Fibroblast of villous mesenchyme (primary cell): ENCODE results near the gene TNRC6A. TPM values are rescaled to one million over a fixed set of nuclear protein-coding genes. Genes with fewer than 3 reads are reported as not detected.

Experiments used
- DNase-seq: peaks from one replicate; pipeline ENCODE4 v3.0.0-alpha.2; 2010; ENCODE audit warnings: low read depth
- H3K4me3 ChIP-seq: 2 replicates; pipeline ENCODE4 v1.5.1; 2011; ENCODE audit warnings: low read depth, mild to moderate bottlenecking, low read length
- total RNA-seq: library from RNA; depleted of rRNA; stranded (reverse); fragments of >200 nt; gene quantifications from 2 replicates; pipeline ENCODE4 v1.2.3, GENCODE V29; 2012
- TF ChIP-seq, protein P1 (sequence below): IDR thresholded peaks from 2 replicates; pipeline ENCODE4 v1.5.1; 2012; ENCODE audit warnings: low read depth, mild to moderate bottlenecking, low read length; ENCODE audit not compliant: insufficient read depth

Gene TNRC6A
- total RNA-seq, 1 donor: 66.9 TPM

DNA sequence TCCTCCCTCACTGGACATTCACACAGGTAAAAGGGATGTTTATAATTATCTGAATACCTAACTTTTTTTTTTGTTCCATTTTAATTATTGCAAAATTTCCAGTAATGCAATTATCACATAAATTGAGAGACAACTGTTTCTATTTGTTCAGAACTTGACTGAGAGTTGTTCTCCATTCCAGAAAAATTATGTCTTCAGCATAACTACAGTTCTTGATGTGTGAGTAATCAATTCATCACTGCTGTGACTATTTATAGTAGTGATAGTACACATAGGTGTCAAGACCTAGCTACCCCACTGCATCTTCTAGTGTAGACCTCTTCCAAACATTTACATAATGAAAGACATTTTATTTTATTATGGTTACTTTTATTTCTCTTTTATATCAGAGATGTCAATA is 5.8 kb upstream of the TNRC6A start:
- no peak overlapping the region for H3K4me3 ChIP-seq
- DNase-seq: no peak
- TF ChIP-seq, protein P1, sequence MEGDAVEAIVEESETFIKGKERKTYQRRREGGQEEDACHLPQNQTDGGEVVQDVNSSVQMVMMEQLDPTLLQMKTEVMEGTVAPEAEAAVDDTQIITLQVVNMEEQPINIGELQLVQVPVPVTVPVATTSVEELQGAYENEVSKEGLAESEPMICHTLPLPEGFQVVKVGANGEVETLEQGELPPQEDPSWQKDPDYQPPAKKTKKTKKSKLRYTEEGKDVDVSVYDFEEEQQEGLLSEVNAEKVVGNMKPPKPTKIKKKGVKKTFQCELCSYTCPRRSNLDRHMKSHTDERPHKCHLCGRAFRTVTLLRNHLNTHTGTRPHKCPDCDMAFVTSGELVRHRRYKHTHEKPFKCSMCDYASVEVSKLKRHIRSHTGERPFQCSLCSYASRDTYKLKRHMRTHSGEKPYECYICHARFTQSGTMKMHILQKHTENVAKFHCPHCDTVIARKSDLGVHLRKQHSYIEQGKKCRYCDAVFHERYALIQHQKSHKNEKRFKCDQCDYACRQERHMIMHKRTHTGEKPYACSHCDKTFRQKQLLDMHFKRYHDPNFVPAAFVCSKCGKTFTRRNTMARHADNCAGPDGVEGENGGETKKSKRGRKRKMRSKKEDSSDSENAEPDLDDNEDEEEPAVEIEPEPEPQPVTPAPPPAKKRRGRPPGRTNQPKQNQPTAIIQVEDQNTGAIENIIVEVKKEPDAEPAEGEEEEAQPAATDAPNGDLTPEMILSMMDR: no peak

DNA sequence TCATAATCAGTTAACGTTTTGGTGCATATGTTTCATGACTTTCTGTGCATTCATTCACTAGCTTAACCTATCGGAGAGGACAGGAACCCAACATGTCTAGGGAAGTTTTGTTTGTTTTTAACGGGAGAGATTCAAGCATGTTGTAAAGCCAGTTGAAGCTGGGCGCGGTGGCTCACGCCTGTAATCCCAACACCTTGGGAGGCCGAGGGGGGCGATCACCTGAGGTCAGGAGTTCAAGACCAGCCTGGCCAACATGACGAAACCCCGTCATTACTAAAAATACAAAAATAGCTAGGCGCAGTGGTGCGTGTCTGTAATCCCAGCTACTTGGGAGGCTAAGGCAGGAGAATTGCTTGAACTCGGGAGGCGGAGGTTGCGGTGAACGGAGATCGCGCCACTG is 1.4 kb upstream of the TNRC6A start:
- DNase-seq: no peak
- H3K4me3 ChIP-seq: no peak overlapping the region
- TF ChIP-seq, protein P1: no peak

DNA sequence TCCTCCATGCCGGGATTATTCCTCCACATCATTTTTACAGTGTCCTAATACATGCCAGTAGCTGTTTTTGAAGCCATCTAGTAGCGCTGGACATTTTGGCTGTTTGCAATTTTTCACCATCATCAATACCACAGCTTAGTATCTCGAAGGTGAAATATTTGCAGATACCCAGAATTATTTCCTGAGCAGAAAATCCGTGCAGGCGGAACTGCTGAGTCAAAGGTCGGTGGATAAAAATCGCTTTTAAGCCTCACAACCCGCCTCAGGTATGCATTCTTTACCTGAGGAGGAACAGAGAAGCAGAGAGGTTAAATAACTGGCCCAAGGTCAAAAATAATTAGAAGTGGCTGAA is 584 bp upstream of the TNRC6A start:
- DNase-seq: no peak
- peak overlapping the region; percentile 95 for H3K4me3 ChIP-seq
- TF ChIP-seq, protein P1: no peak

DNA sequence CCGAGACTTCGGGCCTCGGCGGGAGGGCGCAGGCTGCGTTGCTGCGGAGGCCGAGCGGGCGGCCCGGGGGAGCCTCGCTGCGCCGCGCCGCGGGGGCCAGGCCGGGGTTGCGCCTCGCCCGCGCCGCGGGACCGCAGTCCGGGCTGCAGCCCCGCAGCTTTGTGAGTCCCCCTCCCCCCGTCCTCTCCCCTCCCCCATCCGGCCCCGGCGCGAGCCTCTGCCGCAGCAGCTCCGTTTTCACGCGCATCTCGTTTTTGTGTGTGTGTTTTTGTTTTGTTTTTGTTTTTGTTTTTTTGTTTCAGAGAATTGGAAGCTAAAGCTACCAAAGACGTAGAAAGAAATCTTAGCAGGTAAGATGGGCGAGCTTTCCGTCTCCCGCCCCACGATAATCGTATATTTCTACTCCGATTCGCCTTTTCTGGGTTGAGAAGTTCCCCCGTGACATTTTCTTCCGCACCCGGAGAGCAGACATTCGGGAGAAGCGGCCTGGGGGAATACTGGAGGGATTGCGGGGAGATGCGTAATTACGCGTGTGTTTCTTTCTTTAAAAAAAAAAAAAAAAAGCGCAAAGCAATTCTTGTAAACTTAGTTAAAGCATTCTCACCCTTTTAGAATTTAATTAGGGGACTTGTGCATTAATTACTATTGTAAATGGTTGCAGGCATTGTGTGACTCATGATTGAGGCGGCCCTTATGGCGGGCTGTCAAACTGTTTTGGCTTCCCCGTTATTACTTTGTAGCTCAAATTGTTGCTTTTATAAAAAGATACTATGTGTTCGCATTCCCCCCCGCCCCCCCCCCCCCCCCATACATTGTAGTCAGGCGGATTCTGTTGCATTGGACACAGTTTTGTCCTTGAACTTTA is 732 bp downstream of the TNRC6A start:
- H3K4me3 ChIP-seq: peak overlapping the region; percentile 95
- TF ChIP-seq, protein P1: no peak
- DNase-seq: peak; percentile 28

DNA sequence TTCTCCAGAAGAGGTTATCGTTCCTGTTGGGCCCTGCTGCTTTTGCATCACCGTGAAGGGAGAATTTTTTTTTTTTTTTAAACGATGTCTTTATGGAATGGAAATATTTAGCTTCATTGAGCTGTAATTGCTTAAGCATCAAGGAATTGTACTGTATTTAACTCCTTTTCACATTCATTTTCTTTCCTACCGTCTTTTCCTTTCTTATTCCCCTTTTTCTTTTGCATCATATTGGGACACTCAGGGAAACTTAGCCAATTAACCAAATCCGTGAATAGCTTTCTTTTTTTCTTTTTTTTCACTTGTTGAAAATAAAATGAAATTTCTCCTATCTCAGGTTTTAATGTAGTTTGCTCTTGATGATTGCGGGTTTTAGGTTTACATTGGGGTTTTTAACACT is 1.5 kb downstream of the TNRC6A start:
- TF ChIP-seq, protein P1: no peak
- peak overlapping the region; percentile 95 for H3K4me3 ChIP-seq
- DNase-seq: no peak

DNA sequence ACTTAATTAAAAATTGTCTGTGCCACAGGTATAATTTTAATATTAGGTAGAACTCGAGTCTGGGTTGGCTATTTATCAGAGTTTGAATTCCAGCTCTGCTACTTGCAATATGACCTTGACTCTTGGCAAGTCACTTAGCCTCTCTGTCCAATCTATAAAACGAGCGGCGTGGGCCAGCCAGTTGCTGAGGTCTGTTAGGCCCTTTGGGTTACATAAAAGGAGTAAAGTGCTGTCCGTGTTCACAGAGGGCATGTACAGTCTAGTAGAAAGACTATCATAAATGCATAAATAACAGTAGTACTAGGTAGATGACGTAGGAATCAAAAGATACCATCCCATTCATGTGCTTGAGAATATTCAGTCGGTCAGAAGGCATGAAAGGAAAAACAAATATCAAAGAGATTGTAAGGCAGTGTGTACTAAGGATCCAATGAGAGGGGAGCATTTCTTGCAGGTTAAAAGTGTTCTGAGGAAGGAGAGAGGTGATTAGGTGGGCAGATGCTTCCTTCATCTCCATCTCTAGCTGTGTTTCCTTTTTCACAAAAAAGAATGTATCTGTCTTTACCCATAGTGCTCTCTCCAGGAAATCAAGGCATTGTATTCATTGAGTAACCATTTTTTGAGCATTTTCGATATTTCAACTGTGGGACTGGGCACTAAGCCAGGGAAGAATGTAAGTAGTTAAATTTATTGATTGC is 2.4 kb downstream of the TNRC6A start:
- H3K4me3 ChIP-seq: peak overlapping the region; percentile 95
- TF ChIP-seq, protein P1: no peak
- DNase-seq: no peak
